ENCODE data around the gene PPP1R12B.

The PPP1R12B gene

GRCh38 chr1:202348509-202349205, at the start of gene PPP1R12B:
Gene PPP1R12B, plus strand, starts transcription at chr1:202348699. Its CDS starts 153 bp downstream, at chr1:202348852.
- DNase-seq (peak; percentile 97), ATAC-seq (ENCODE audit: insufficient read depth, low read depth) (peak; percentile 98)
- Histone ChIP-seq H3K27me3 (ENCODE audit: insufficient read depth, low read length, poor library complexity) (no peaks in the 10 kb centered on the region), H3K36me3 (ENCODE audit: insufficient read depth, low read length) (no peaks in the 10 kb centered on the region), H3K4me2 (ENCODE audit: insufficient read depth, low read length) (peak within 1 kb of the TSS; percentile 82), H2AFZ (ENCODE audit: low read depth, low read length) (peak within 1 kb of the TSS; percentile 91), H3K9me3 (ENCODE audit: insufficient read depth, low read length, severe bottlenecking) (no peaks in the 10 kb centered on the region), H3K79me2 (ENCODE audit: insufficient read depth, low read length) (peaks cover 42% of the 10 kb centered on the region), H4K20me1 (ENCODE audit: insufficient read depth, low read length) (no peaks in the 10 kb centered on the region), H3K27ac (ENCODE audit: low read length) (peak within 1 kb of the TSS; percentile 73), H3K4me1 (ENCODE audit: insufficient read depth, low read length) (peaks cover 26% of the 10 kb centered on the region), H3K4me3 (ENCODE audit: low read depth in 1 of 2, low read length in 2 of 2) (peak within 1 kb of the TSS; percentile 74 to 86), H3K9ac (ENCODE audit: low read depth, low read length) (peak within 1 kb of the TSS; percentile 66)
- TF ChIP-seq EZH2 (IDR thresholded peaks at IDR 0.05; ENCODE audit: borderline replicate concordance, low read depth, low read length, severe bottlenecking) = no peak
- TF ChIP-seq, protein P1, sequence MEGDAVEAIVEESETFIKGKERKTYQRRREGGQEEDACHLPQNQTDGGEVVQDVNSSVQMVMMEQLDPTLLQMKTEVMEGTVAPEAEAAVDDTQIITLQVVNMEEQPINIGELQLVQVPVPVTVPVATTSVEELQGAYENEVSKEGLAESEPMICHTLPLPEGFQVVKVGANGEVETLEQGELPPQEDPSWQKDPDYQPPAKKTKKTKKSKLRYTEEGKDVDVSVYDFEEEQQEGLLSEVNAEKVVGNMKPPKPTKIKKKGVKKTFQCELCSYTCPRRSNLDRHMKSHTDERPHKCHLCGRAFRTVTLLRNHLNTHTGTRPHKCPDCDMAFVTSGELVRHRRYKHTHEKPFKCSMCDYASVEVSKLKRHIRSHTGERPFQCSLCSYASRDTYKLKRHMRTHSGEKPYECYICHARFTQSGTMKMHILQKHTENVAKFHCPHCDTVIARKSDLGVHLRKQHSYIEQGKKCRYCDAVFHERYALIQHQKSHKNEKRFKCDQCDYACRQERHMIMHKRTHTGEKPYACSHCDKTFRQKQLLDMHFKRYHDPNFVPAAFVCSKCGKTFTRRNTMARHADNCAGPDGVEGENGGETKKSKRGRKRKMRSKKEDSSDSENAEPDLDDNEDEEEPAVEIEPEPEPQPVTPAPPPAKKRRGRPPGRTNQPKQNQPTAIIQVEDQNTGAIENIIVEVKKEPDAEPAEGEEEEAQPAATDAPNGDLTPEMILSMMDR (IDR thresholded peaks at IDR 0.05; ENCODE audit: borderline replicate concordance, extremely low read depth, low read length, poor library complexity, severe bottlenecking) = no peak

GRCh38 chr1:202302166-202302565, 46.3 kb upstream of the PPP1R12B start:
- Histone ChIP-seq H3K27me3 (ENCODE audit: insufficient read depth, low read length, poor library complexity) (peaks cover 3% of the 10 kb centered on the region), H4K20me1 (ENCODE audit: insufficient read depth, low read length) (no peaks in the 10 kb centered on the region; the same call in none of the 2 replicates), H3K79me2 (ENCODE audit: insufficient read depth, low read length) (no peaks in the 10 kb centered on the region), H2AFZ (ENCODE audit: low read depth, low read length) (no peak overlapping the region), H3K4me1 (ENCODE audit: insufficient read depth, low read length) (no peaks in the 10 kb centered on the region), H3K4me3 (ENCODE audit: low read depth in 1 of 2, low read length in 2 of 2) (no peak overlapping the region), H3K9ac (ENCODE audit: low read depth, low read length) (no peak overlapping the region), H3K9me3 (ENCODE audit: insufficient read depth, low read length, severe bottlenecking) (no peaks in the 10 kb centered on the region), H3K36me3 (ENCODE audit: insufficient read depth, low read length) (no peaks in the 10 kb centered on the region), H3K27ac (ENCODE audit: low read length) (no peak overlapping the region), H3K4me2 (ENCODE audit: insufficient read depth, low read length) (no peak overlapping the region)
- ATAC-seq (ENCODE audit: insufficient read depth, low read depth) (no peak), DNase-seq (no peak)
- TF ChIP-seq EZH2 (IDR thresholded peaks at IDR 0.05; ENCODE audit: borderline replicate concordance, low read depth, low read length, severe bottlenecking) = no peak
- TF ChIP-seq, protein P1 (IDR thresholded peaks at IDR 0.05; ENCODE audit: borderline replicate concordance, extremely low read depth, low read length, poor library complexity, severe bottlenecking) = no peak

DNA sequence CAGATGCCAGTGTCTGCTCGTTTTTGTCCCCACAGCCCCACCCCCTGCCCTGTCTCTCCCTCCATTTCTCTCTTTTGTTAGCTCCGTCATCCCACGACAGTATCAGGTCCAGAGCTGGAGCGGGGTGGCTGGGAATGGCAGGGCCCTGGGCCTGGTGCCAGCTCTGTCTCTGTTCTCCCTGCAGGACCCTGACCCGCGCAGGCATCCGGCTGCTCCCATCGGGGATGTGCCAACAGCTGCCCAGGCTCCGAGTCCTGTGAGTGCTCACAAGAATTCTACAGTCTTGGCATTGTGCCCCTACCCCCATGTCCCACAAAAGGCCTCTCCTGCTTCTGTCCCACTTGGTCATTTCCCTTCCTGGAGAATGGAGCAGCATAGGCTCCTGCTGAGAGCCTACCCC, 44.1 kb upstream of the PPP1R12B start:
- Histone ChIP-seq H3K9me3 (ENCODE audit: insufficient read depth, low read length, severe bottlenecking) (no peaks in the 10 kb centered on the region), H3K27ac (ENCODE audit: low read length) (no peak overlapping the region), H3K4me2 (ENCODE audit: insufficient read depth, low read length) (no peak overlapping the region), H3K27me3 (ENCODE audit: insufficient read depth, low read length, poor library complexity) (peaks cover 3% of the 10 kb centered on the region), H4K20me1 (ENCODE audit: insufficient read depth, low read length) (no peaks in the 10 kb centered on the region; the same call in 1 of the 2 replicates), H2AFZ (ENCODE audit: low read depth, low read length) (no peak overlapping the region), H3K79me2 (ENCODE audit: insufficient read depth, low read length) (no peaks in the 10 kb centered on the region), H3K4me1 (ENCODE audit: insufficient read depth, low read length) (no peaks in the 10 kb centered on the region), H3K36me3 (ENCODE audit: insufficient read depth, low read length) (no peaks in the 10 kb centered on the region), H3K9ac (ENCODE audit: low read depth, low read length) (no peak overlapping the region), H3K4me3 (ENCODE audit: low read depth in 1 of 2, low read length in 2 of 2) (no peak overlapping the region)
- ATAC-seq (ENCODE audit: insufficient read depth, low read depth) (no peak), DNase-seq (no peak)
- no peak for TF ChIP-seq EZH2 (IDR thresholded peaks at IDR 0.05; ENCODE audit: borderline replicate concordance, low read depth, low read length, severe bottlenecking)
- TF ChIP-seq, protein P1 (IDR thresholded peaks at IDR 0.05; ENCODE audit: borderline replicate concordance, extremely low read depth, low read length, poor library complexity, severe bottlenecking) = no peak
